DMS153 treated with DMSO at 0.1 percent for 48 hours (cell line): ENCODE results near the gene NUDT16.
"Not testable (repeated sequence)": the region's sequence is repeated elsewhere in the genome, so short reads cannot be mapped to it uniquely, and the experiment has no call there.

ENCODE experiments used
- DNase-seq: peaks from one replicate; lab custom pipeline; 2025; ENCODE audit not compliant: unreplicated experiment; lab: John Stamatoyannopoulos, UW

Gene NUDT16

GRCh38 chr3:131381445-131382291 is at the start of gene NUDT16:
Gene NUDT16 (plus strand): TSS chr3:131381774. CDS start chr3:131381805, 31 bp downstream.
- DNase-seq, result peak; percentile 97

- DNase-seq, result no peak
These were observed 42.5 kb upstream of the NUDT16 start for GRCh38 chr3:131338948-131339640.

GRCh38 chr3:131341761-131342160 is 39.8 kb upstream of the NUDT16 start:
- DNase-seq, result no peak

GRCh38 chr3:131348911-131349310 is 32.7 kb upstream of the NUDT16 start:
- DNase-seq, result no peak

- no peak for DNase-seq
These were observed 32.1 kb upstream of the NUDT16 start for GRCh38 chr3:131349454-131349853.

GRCh38 chr3:131349946-131350347 is 31.6 kb upstream of the NUDT16 start:
- no peak for DNase-seq

GRCh38 chr3:131350506-131350905 is 31.1 kb upstream of the NUDT16 start:
- DNase-seq, result no peak

GRCh38 chr3:131353016-131353877 is 28.3 kb upstream of the NUDT16 start:
- no peak for DNase-seq

GRCh38 chr3:131353986-131354385 is 27.6 kb upstream of the NUDT16 start:
- no peak for DNase-seq

- DNase-seq, result no peak
These were observed 25.5 kb upstream of the NUDT16 start for GRCh38 chr3:131356006-131356595.

GRCh38 chr3:131357275-131357674 is 24.3 kb upstream of the NUDT16 start:
- DNase-seq, result no peak

- DNase-seq, result peak; percentile 30
These were observed 21.3 kb upstream of the NUDT16 start for GRCh38 chr3:131360191-131360755.

- not testable (repeated sequence) for DNase-seq
These were observed 20.5 kb upstream of the NUDT16 start for GRCh38 chr3:131361066-131361463.

- DNase-seq, result peak; percentile 97
These were observed 19.8 kb upstream of the NUDT16 start for GRCh38 chr3:131361464-131362421.

- DNase-seq, result no peak
These were observed 18.3 kb upstream of the NUDT16 start for GRCh38 chr3:131363275-131363674.

- DNase-seq, result no peak
These were observed 10.5 kb upstream of the NUDT16 start for GRCh38 chr3:131370935-131371687.

- no peak for DNase-seq
These were observed 9.9 kb upstream of the NUDT16 start for GRCh38 chr3:131371688-131372066.

GRCh38 chr3:131374741-131375140 is 6.8 kb upstream of the NUDT16 start:
- DNase-seq, result no peak
